ENCODE measurements around the gene ALS2.

DNA sequence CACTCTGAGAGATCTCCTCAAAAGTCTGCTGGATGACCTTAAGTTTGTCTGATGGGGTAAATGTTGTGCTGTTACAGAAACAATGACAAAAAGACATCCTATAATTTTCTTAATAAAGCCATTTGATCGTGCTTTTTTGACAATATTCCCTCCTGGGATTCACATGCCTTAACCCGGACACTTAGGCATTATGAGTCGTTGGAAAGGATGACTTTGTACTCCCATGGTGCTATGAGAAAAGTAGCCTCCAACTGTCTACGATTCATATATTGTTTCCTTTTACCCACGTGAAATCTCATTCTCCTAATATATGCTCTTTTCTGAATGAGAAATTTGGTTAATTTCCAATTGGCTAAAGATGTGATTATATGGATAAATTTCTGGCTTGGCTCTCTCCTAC lies 76.2 kb downstream of the ALS2 start:
- TF ChIP-seq EP300 (IDR thresholded peaks at IDR 0.05), result no peak
- TF ChIP-seq, protein P1, sequence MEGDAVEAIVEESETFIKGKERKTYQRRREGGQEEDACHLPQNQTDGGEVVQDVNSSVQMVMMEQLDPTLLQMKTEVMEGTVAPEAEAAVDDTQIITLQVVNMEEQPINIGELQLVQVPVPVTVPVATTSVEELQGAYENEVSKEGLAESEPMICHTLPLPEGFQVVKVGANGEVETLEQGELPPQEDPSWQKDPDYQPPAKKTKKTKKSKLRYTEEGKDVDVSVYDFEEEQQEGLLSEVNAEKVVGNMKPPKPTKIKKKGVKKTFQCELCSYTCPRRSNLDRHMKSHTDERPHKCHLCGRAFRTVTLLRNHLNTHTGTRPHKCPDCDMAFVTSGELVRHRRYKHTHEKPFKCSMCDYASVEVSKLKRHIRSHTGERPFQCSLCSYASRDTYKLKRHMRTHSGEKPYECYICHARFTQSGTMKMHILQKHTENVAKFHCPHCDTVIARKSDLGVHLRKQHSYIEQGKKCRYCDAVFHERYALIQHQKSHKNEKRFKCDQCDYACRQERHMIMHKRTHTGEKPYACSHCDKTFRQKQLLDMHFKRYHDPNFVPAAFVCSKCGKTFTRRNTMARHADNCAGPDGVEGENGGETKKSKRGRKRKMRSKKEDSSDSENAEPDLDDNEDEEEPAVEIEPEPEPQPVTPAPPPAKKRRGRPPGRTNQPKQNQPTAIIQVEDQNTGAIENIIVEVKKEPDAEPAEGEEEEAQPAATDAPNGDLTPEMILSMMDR (IDR thresholded peaks at IDR 0.05), result no peak
- TF ChIP-seq POLR2AphosphoS5 (IDR thresholded peaks at IDR 0.05), result no peak

All from stomach (tissue), 4 donors.